PFSK-1 (cell line): ENCODE measurements around the gene CD44.

ENCODE experiments used
- FOXP2 ChIP-seq: optimal IDR thresholded peaks from 2 replicates; pipeline ENCODE3; 2011; ENCODE audit warnings: borderline replicate concordance, control low read depth, inconsistent platforms; ENCODE audit not compliant: insufficient read depth; ENCODE audit errors: extremely low read length, extremely low read depth
- POLR2AphosphoS5 ChIP-seq: IDR thresholded peaks from 2 replicates; pipeline ENCODE4 v1.6.1; 2012; ENCODE audit warnings: low read depth, mild to moderate bottlenecking, control low read depth, low read length, moderate library complexity
- SIN3A ChIP-seq: IDR thresholded peaks from 2 replicates; pipeline ENCODE4 v1.6.1; 2012; ENCODE audit warnings: mild to moderate bottlenecking, low read length, moderate library complexity, borderline replicate concordance; ENCODE audit not compliant: insufficient read depth
- TAF1 ChIP-seq: IDR thresholded peaks from 2 replicates; pipeline ENCODE4 v1.6.1; 2012; ENCODE audit warnings: low read length, control low read depth, borderline replicate concordance; ENCODE audit not compliant: insufficient read depth
- TF ChIP-seq, protein P1 (sequence below), 2 experiments: IDR thresholded peaks; 2 replicates each; pipeline versions ENCODE4 v1.6.1 to v1.8.0; 2011 to 2012; ENCODE audit warnings: low read depth in 2 of 2, low read length in 2 of 2, control low read depth in 1 of 2, inconsistent platforms in 1 of 2, mild to moderate bottlenecking in 1 of 2, moderate library complexity in 1 of 2; ENCODE audit not compliant: insufficient read depth in 1 of 2

Gene CD44

DNA sequence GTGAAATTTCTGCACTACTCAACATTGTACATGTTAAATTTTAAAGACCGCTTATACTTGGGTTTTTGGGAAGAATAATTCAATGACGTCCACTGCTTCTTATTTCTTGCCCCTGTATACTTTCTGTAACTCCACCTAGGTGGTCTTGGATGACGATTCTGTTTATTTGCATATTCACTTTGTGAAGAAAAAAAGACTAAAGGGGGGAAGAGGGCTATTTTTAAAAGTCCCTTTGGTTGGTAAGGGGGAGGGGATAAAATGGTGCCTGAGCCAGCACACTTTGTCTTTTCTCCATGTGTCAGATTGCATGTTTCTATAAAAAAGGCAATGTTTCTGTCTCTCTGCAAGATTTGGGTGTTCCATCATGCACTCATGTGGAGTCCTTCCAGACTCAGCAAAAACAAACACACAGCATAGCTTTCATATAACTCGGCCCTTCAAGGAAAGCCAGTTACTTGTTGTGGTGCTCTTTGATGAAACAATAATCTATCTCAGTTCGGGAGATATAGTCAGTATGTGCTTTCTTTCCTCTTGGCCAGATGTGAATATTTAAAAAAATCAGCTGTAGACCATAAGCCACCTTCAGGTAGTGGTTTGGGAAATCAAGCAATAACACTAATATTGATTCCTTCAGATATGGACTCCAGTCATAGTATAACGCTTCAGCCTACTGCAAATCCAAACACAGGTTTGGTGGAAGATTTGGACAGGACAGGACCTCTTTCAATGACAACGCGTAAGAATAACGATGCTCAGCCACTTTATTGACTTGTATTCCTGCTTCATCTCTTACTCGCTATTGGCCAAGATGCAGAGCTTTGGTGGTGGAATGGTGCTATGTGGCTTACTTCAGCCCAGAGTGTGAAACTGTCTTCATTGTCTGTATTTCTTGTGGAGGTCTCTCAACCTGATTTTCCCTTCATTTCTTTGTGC is 68.8 kb downstream of the CD44 start:
- TF ChIP-seq TAF1: no peak
- no peak for TF ChIP-seq POLR2AphosphoS5
- no peak for TF ChIP-seq FOXP2
- no peak for TF ChIP-seq SIN3A
- TF ChIP-seq, protein P1, sequence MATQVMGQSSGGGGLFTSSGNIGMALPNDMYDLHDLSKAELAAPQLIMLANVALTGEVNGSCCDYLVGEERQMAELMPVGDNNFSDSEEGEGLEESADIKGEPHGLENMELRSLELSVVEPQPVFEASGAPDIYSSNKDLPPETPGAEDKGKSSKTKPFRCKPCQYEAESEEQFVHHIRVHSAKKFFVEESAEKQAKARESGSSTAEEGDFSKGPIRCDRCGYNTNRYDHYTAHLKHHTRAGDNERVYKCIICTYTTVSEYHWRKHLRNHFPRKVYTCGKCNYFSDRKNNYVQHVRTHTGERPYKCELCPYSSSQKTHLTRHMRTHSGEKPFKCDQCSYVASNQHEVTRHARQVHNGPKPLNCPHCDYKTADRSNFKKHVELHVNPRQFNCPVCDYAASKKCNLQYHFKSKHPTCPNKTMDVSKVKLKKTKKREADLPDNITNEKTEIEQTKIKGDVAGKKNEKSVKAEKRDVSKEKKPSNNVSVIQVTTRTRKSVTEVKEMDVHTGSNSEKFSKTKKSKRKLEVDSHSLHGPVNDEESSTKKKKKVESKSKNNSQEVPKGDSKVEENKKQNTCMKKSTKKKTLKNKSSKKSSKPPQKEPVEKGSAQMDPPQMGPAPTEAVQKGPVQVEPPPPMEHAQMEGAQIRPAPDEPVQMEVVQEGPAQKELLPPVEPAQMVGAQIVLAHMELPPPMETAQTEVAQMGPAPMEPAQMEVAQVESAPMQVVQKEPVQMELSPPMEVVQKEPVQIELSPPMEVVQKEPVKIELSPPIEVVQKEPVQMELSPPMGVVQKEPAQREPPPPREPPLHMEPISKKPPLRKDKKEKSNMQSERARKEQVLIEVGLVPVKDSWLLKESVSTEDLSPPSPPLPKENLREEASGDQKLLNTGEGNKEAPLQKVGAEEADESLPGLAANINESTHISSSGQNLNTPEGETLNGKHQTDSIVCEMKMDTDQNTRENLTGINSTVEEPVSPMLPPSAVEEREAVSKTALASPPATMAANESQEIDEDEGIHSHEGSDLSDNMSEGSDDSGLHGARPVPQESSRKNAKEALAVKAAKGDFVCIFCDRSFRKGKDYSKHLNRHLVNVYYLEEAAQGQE (IDR thresholded peaks at IDR 0.05; ENCODE audit: insufficient read depth in 1 of 2, low read depth in 2 of 2, low read length in 2 of 2): no peak

GRCh38 chr11:35208795-35209194 is 69.8 kb downstream of the CD44 start:
- TF ChIP-seq FOXP2 (no peak), TAF1 (no peak), SIN3A (no peak), POLR2AphosphoS5 (no peak)
- TF ChIP-seq, protein P1 (IDR thresholded peaks at IDR 0.05; ENCODE audit: insufficient read depth in 1 of 2, low read depth in 2 of 2, low read length in 2 of 2): no peak

- TF ChIP-seq SIN3A (no peak), FOXP2 (no peak), TAF1 (no peak), POLR2AphosphoS5 (no peak)
- TF ChIP-seq, protein P1 (IDR thresholded peaks at IDR 0.05; ENCODE audit: insufficient read depth in 1 of 2, low read depth in 2 of 2, low read length in 2 of 2): no peak
Measured at GRCh38 chr11:35210876-35211546, 72.0 kb downstream of the CD44 start.

DNA sequence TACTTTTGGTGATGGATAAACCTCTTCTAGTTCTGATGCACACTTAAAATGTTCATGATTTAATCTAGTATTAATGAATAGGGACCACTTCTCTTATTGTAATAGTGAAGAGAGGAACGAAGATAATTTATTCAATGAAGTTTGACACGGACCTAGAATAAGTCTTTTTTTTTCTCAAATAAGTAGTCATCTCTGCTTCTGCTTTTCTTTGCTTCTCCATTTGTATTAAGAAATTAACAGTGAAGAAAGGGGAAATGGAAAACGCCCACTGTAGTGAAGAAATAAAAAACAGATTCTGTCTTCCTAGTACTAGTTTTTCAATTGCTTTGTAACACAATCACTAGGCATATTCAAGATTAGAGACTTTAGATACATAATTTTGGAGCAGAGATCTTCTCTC is 73.0 kb downstream of the CD44 start:
- TF ChIP-seq TAF1 (no peak), POLR2AphosphoS5 (no peak), FOXP2 (no peak), SIN3A (no peak)
- TF ChIP-seq, protein P1 (IDR thresholded peaks at IDR 0.05; ENCODE audit: insufficient read depth in 1 of 2, low read depth in 2 of 2, low read length in 2 of 2): no peak
